ENCODE results near the gene FGG. TPM values are rescaled to one million over a fixed set of nuclear protein-coding genes. Genes with fewer than 3 reads are reported as not detected.

FGG gene
- total and polyA plus RNA-seq, 2 of the 13 experiments (the other 11 are each of a cell fraction or from before 2014, with no cell fraction given) = 1,037 to 2,423 TPM

DNA sequence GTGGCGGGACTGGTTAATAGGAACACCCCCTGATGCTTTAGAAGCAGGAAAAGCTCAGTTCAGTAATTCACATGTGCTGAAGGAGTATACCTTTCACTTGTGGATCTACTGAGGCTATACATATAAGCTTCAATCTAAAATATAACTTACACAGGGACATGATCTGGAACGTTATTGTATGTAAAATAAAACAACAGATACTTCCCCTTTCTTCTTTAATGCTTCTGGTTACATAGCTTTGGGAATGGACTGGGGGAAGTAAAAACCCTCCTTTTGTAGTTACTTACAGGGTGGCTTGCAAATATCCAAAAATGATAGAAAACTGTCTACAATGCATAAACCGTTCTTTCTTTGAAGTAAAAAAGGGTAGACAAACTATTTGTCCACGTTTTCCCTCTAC lies 1.9 kb downstream of the FGG start:
- Histone ChIP-seq H3K9me3 (ENCODE audit: low read length) (no peaks in the 10 kb centered on the region), H3K4me2 (ENCODE audit: low read depth, low read length) (peak overlapping the region; percentile 73), H3K27ac (ENCODE audit: extremely low read length, insufficient read depth, low read length) (peak overlapping the region; percentile 78), H3K79me2 (ENCODE audit: insufficient read depth, low read length) (peaks cover 47% of the 10 kb centered on the region), H2AFZ (ENCODE audit: low read length) (no peak overlapping the region), H4K20me1 (ENCODE audit: insufficient read depth, low read length) (no peaks in the 10 kb centered on the region; the same call in 1 of the 2 replicates), H3K27me3 (ENCODE audit: control insufficient read depth in 1 of 2, insufficient read depth in 2 of 2, low read length in 2 of 2) (no peaks in the 10 kb centered on the region), H3K36me3 (replicated peaks in 1 of 2; ENCODE audit: control insufficient read depth in 1 of 2, insufficient read depth in 2 of 2, low read length in 2 of 2) (peaks cover 2 to 39% of the 10 kb centered on the region in 2 experiments; a peak in 4 of 5 replicates), H3K4me1 (ENCODE audit: insufficient read depth, low read length) (peaks cover 72% of the 10 kb centered on the region), H3K4me3 (replicated peaks in 1 of 3; ENCODE audit: insufficient read depth in 1 of 3, low read depth in 2 of 3, low read length in 3 of 3) (peak overlapping the region; percentile 67 to 74 (median 67); a peak in 5 of 6 replicates), H3K9ac (ENCODE audit: insufficient read depth, low read depth, low read length) (peak overlapping the region; percentile 72)
- no peak for FAIRE-seq
- intact Hi-C loops (cut with micrococcal nuclease; ENCODE audit: unreplicated experiment) = no loop called here
- BruUV-seq (replicated peaks) = no TSS peak
- no peak for ATAC-seq
- ChIA-PET POLR2A (interaction anchor here (3.2 to 15.2 kb wide), 3 partner anchors 8 to 22 kb away, joined by 83 to 468 read pairs (median 127); partner anchors contain the start of gene FGA), CTCF (ENCODE audit: low intra/inter-chr PET ratio, low total read pairs) (no interaction called here)
- DNase-seq (ENCODE audit: low spot score) = no peak
- in situ Hi-C loops (cut with HindIII; ENCODE audit: extremely low pct_ligation_motif_present, low pct_unique_long_range_greater_than_20kb) = no loop called here
- WGBS (ENCODE audit: low lambda C conversion rate) = 18% methylated on average over 4 of the region's 4 CpGs
- no peak for TF ChIP-seq TBP (CRISPR knock-in tag; IDR thresholded peaks at IDR 0.05)
- TF ChIP-seq RBM22 (optimal IDR thresholded peaks at IDR 0.05; ENCODE audit: low read length) = peak; percentile 19
- TF ChIP-seq TOPORS (CRISPR knock-in tag; IDR thresholded peaks at IDR 0.05) = no peak
- peak; percentile 10; the same call in 1 of the 2 replicates for TF ChIP-seq SAP130 (CRISPR knock-in tag; IDR thresholded peaks at IDR 0.05; ENCODE audit: low read depth)
- no peak for TF ChIP-seq ZNF501 (CRISPR knock-in tag; IDR thresholded peaks at IDR 0.05)
- TF ChIP-seq PHF21A (CRISPR knock-in tag; IDR thresholded peaks at IDR 0.05) = no peak
- TF ChIP-seq YEATS2 (CRISPR knock-in tag; IDR thresholded peaks at IDR 0.05; ENCODE audit: borderline replicate concordance) = no peak
- TF ChIP-seq MAFK (conservative IDR thresholded peaks at IDR 0.05 in 1 of 2, IDR thresholded peaks at IDR 0.05 in 1 of 2; ENCODE audit: low read length in 2 of 2) = peak in 1 of 2 experiments; percentile 9; a peak in 1 of 4 replicates
- TF ChIP-seq POLR2A (IDR thresholded peaks at IDR 0.05; ENCODE audit: insufficient read depth in 1 of 2, low read depth in 2 of 2, low read length in 2 of 2) = peak in 1 of 2 experiments; percentile 45; a peak in 1 of 4 replicates
- TF ChIP-seq KMT2B (CRISPR knock-in tag; IDR thresholded peaks at IDR 0.05) = no peak
- TF ChIP-seq, protein P1, sequence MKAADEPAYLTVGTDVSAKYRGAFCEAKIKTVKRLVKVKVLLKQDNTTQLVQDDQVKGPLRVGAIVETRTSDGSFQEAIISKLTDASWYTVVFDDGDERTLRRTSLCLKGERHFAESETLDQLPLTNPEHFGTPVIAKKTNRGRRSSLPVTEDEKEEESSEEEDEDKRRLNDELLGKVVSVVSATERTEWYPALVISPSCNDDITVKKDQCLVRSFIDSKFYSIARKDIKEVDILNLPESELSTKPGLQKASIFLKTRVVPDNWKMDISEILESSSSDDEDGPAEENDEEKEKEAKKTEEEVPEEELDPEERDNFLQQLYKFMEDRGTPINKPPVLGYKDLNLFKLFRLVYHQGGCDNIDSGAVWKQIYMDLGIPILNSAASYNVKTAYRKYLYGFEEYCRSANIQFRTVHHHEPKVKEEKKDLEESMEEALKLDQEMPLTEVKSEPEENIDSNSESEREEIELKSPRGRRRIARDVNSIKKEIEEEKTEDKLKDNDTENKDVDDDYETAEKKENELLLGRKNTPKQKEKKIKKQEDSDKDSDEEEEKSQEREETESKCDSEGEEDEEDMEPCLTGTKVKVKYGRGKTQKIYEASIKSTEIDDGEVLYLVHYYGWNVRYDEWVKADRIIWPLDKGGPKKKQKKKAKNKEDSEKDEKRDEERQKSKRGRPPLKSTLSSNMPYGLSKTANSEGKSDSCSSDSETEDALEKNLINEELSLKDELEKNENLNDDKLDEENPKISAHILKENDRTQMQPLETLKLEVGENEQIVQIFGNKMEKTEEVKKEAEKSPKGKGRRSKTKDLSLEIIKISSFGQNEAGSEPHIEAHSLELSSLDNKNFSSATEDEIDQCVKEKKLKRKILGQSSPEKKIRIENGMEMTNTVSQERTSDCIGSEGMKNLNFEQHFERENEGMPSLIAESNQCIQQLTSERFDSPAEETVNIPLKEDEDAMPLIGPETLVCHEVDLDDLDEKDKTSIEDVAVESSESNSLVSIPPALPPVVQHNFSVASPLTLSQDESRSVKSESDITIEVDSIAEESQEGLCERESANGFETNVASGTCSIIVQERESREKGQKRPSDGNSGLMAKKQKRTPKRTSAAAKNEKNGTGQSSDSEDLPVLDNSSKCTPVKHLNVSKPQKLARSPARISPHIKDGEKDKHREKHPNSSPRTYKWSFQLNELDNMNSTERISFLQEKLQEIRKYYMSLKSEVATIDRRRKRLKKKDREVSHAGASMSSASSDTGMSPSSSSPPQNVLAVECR (CRISPR knock-in tag; IDR thresholded peaks at IDR 0.05; ENCODE audit: borderline replicate concordance) = no peak
- TF ChIP-seq RBFOX2 (IDR thresholded peaks at IDR 0.05; ENCODE audit: low read depth, low read length) = peak; percentile 38
- no peak for TF ChIP-seq MTA3 (CRISPR knock-in tag; IDR thresholded peaks at IDR 0.05)
- TF ChIP-seq MZF1 (CRISPR knock-in tag; IDR thresholded peaks at IDR 0.05; ENCODE audit: borderline replicate concordance) = no peak
- TF ChIP-seq, protein P2, sequence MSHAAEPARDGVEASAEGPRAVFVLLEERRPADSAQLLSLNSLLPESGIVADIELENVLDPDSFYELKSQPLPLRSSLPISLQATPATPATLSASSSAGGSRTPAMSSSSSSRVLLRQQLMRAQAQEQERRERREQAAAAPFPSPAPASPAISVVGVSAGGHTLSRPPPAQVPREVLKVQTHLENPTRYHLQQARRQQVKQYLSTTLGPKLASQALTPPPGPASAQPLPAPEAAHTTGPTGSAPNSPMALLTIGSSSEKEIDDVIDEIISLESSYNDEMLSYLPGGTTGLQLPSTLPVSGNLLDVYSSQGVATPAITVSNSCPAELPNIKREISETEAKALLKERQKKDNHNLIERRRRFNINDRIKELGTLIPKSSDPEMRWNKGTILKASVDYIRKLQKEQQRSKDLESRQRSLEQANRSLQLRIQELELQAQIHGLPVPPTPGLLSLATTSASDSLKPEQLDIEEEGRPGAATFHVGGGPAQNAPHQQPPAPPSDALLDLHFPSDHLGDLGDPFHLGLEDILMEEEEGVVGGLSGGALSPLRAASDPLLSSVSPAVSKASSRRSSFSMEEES (CRISPR knock-in tag; IDR thresholded peaks at IDR 0.05) = no peak
- TF ChIP-seq, protein P3, sequence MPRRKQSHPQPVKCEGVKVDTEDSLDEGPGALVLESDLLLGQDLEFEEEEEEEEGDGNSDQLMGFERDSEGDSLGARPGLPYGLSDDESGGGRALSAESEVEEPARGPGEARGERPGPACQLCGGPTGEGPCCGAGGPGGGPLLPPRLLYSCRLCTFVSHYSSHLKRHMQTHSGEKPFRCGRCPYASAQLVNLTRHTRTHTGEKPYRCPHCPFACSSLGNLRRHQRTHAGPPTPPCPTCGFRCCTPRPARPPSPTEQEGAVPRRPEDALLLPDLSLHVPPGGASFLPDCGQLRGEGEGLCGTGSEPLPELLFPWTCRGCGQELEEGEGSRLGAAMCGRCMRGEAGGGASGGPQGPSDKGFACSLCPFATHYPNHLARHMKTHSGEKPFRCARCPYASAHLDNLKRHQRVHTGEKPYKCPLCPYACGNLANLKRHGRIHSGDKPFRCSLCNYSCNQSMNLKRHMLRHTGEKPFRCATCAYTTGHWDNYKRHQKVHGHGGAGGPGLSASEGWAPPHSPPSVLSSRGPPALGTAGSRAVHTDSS (CRISPR knock-in tag; conservative IDR thresholded peaks at IDR 0.05) = no peak
- TF ChIP-seq, protein P4, sequence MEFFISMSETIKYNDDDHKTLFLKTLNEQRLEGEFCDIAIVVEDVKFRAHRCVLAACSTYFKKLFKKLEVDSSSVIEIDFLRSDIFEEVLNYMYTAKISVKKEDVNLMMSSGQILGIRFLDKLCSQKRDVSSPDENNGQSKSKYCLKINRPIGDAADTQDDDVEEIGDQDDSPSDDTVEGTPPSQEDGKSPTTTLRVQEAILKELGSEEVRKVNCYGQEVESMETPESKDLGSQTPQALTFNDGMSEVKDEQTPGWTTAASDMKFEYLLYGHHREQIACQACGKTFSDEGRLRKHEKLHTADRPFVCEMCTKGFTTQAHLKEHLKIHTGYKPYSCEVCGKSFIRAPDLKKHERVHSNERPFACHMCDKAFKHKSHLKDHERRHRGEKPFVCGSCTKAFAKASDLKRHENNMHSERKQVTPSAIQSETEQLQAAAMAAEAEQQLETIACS (CRISPR knock-in tag; IDR thresholded peaks at IDR 0.05) = no peak
- TF ChIP-seq RARA (CRISPR knock-in tag; IDR thresholded peaks at IDR 0.05) = no peak

Data from HepG2 (cell line).